ENCODE data around the gene PLIN1.

DNA sequence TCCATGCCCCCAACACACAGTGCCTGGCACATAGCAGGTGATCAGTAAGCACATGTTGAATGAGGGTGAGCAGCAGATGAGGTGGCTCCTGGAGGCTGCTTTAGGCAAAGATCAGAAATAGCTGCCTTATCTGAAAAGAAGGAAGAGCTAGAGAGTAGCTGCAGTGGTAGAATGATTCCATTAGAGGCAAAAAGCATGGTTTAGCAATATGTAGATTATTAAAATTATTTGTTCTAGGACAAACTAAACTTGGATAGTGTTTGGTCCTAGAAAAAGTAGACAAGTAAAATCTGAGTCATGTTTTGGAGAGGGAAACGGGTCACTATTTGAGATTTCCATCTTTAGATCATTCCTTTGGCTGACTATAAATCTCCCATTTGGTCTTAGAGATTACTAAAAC lies 56.0 kb downstream of the PLIN1 start:
- no peak for TF ChIP-seq TAF1 (IDR thresholded peaks at IDR 0.05; ENCODE audit: borderline replicate concordance, insufficient read depth, low read length)
- TF ChIP-seq POLR2AphosphoS5 (IDR thresholded peaks at IDR 0.05; ENCODE audit: low read depth, low read length) = no peak

Measured in PFSK-1 (cell line).